Fibroblast of pulmonary artery (primary cell): ENCODE measurements around the gene ALDH16A1.

Experiments used
- DNase-seq: peaks from one replicate; pipeline ENCODE4 v3.0.0-alpha.2; 2010; ENCODE audit warnings: low read depth
- H3K4me3 ChIP-seq: replicated peaks from 2 replicates; pipeline ENCODE4 v1.5.1; 2011; ENCODE audit warnings: low read depth, mild to moderate bottlenecking, control low read depth, low read length, moderate library complexity
- TF ChIP-seq, protein P1 (sequence below): IDR thresholded peaks from 2 replicates; pipeline ENCODE4 v1.5.1; 2011; ENCODE audit warnings: mild to moderate bottlenecking, control low read depth, low read length, inconsistent platforms; ENCODE audit errors: missing control alignments

The ALDH16A1 gene

DNA sequence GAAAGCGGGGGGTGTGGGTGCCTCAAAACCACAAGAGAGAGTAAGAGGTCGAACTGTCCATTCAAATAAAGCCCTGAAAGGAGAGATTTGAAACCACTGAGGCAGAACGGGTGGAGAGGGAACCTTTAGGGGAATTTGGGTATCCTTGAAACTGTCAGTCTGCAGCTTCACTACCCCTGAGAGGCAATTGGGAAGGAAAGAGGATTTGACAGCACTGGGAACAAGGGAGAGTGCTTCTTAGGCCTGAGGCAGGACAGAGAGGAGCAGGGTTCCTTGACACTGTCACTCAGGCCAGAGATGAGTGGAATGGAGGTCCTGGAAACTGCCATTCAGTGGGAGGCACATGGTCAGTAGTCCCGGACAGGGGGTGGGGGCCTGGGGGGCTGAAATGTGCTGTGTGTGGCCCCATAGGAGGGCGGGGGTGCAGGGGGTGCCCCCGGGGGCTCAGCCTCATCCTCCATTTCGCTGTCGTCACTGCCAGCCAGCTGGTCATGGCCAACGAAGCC, 22.8 kb upstream of the ALDH16A1 start:
- TF ChIP-seq, protein P1, sequence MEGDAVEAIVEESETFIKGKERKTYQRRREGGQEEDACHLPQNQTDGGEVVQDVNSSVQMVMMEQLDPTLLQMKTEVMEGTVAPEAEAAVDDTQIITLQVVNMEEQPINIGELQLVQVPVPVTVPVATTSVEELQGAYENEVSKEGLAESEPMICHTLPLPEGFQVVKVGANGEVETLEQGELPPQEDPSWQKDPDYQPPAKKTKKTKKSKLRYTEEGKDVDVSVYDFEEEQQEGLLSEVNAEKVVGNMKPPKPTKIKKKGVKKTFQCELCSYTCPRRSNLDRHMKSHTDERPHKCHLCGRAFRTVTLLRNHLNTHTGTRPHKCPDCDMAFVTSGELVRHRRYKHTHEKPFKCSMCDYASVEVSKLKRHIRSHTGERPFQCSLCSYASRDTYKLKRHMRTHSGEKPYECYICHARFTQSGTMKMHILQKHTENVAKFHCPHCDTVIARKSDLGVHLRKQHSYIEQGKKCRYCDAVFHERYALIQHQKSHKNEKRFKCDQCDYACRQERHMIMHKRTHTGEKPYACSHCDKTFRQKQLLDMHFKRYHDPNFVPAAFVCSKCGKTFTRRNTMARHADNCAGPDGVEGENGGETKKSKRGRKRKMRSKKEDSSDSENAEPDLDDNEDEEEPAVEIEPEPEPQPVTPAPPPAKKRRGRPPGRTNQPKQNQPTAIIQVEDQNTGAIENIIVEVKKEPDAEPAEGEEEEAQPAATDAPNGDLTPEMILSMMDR: no peak
- H3K4me3 ChIP-seq: no peak overlapping the region

DNA sequence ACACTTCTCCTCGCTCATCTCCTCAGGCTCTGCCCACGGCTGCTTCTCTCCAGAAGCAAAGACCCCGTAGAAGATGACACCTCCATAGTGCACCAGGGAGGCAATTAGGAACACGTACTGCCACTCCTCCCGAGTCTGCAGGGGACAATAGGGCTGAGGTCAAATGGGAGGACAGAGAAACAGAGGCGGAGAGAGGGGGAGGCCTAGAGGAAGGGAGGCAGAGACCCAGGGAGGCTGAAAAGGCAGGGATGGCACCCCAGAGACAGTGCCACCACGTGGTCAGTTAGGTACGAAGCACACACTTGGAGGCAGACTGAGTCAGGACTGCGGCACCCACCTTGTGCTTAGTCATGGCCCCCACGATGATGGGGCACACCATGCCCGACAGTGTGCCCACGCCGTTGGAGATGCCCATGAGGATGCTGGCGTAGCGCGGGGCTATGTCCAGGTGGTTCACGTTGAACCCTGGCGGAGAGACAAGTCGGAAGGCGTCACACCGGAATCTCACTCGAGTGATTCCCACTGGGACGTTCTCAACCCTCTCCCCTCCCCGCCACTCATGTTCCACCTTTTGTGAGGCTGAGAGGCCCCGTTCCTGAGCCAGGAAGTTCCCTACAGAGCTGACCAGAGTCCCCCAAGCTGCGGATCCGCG, 22.2 kb upstream of the ALDH16A1 start:
- TF ChIP-seq, protein P1: peak; percentile 19
- DNase-seq: no peak
- no peak overlapping the region for H3K4me3 ChIP-seq

More for the DNA sequence above, 22.8 kb upstream of the ALDH16A1 start:
- no peak for DNase-seq

DNA sequence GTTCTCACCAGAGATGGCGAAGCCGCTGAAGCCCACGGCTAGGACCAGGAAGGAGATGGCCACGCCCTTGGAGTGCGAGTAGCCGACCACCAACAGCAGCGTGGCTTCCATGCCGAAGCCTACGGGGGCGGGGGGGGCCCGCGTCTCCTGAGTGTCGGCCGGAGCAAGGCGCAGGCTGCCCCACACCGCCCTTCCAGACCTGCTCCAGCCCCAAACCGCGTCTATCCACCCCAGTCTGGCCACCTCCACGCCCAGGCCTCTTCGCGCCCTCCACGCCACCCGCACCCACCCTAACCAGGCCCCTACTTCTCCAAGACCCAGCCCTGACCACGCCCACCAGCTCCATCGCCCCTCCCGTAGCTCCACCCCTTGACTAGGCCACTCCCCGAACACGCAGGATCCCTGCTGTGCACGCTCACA, 21.7 kb upstream of the ALDH16A1 start:
- H3K4me3 ChIP-seq: no peak overlapping the region
- no peak for DNase-seq
- TF ChIP-seq, protein P1: no peak

DNA sequence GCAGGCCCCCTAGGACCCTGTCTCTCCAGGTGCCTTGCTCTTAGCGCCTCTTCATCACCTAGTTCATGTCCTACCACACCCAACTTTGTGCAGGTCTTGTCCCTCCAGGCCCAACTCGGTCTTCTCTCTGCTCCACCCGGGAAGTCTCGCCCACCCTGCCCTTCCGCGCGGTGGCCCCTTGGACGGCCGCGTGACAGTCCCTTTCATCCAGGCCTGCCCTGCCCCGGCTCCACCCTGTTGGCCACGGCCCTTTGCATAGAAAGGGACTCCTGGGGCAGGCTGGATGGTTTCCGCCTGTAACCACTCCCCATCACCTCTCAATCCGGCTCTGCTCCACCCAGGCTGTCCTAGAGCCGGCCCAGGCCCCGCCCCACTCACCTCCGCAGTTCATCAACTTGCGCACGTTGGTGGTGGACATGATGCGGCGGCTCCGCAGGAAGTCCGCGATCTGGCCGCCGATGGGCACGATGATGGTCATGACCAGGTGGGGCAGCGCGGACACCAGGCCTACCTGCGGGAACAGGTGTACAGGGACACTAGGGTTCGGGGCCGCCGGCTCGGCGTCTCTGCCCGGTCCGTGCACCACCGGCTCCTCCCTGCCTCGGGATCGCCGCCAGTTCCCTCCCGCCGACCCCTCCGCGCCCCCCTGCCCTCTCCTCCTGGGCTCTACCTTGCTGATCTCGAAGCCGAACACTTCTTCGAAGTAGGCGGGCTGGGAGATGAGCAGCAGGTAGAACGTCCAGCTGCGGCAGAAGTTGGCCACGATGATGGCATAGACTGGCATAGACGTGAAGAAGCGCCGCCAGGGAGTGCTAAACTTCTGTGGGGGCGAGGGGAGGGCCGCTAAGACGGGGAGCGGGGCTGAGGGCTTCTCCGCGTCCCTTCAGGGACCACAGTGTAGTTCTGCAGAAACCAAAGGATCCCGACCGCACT, 20.6 kb upstream of the ALDH16A1 start:
- no peak for DNase-seq
- TF ChIP-seq, protein P1: no peak
- no peak overlapping the region for H3K4me3 ChIP-seq

DNA sequence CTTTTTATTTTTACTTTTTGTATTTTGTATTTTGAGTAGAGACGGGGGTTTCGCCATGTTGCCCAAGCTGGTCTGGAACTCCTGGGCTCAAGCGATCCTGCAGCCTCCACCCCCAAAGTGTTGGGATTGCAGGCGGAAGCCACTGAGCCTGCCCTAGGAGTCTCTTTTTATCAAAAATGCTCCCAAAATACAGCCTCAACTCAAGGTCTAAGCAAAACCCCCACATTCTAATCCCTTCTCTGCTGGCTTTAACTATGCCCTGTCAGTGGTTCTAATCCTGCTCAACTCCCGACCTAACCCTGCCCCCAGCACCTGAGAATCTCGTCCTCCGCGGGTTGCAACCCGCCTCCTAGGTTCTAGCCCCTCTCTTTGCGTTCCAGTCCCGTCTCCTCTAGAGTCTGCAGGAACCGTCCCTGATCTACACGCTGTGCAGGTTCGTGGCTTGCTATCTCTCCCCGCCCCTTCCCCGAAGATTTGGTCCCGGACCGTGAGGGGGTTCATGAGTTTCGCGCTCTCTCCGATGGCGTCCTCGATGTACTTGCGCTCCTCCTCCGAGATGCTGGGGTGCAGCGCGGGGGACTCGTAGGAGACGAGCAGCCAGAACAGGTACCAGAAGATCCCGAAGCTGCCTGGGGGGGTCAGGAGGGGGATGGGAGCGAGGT, 19.7 kb upstream of the ALDH16A1 start:
- no peak for DNase-seq
- H3K4me3 ChIP-seq: no peak overlapping the region
- TF ChIP-seq, protein P1: no peak

DNA sequence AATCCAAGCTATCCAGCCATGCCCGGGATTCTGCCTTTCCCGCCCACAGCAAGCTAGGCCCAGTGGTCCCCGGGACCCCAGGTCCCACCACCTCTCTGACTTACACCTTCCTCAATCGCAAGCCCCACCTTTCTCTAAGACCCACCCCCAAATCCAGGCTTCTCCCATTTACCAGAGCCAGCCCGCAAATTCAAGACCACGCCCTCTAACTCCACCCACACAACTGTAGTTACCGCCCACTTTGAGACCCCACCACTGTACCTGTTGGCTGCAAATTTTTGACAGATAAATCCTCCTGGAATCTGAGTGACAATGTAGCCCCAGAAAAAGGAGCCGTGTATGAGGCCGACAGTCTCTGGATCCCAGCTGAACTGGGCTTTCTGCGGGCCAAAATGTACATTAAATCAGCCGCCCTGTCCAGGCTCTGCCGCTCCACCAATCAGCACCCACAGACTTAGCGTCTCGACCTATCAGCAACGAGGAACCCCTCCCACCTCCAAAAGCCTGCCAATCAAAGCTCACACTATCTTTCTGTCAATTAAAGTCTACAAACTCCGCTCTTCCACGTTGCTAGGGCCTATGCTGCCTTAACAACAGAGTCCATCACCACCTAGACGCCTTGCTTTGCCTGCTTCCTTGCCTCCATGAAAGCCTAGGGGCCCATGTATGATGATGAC, 18.0 kb upstream of the ALDH16A1 start:
- TF ChIP-seq, protein P1: no peak
- DNase-seq: no peak
- no peak overlapping the region for H3K4me3 ChIP-seq
